ENCODE data around the gene B3GNT5.

- TF ChIP-seq CTCF (IDR thresholded peaks at IDR 0.05), result no peak
- TF ChIP-seq POLR2A (IDR thresholded peaks at IDR 0.05), result no peak
- TF ChIP-seq POLR2AphosphoS5 (IDR thresholded peaks at IDR 0.05; ENCODE audit: insufficient read depth in 1 of 2, low read depth in 1 of 2), result no peak
These were observed 39.4 kb upstream of the B3GNT5 start for GRCh38 chr3:183213415-183214276.
